LHCN-M2 (cell line): ENCODE measurements around the gene PRKG1. TPM values are rescaled to one million over a fixed set of nuclear protein-coding genes. Genes with fewer than 3 reads are reported as not detected.
"Not testable (repeated sequence)": the region's sequence is repeated elsewhere in the genome, so short reads cannot be mapped to it uniquely, and the experiment has no call there.

Experiments used
- DNase-seq: peaks from one replicate; pipeline ENCODE4 v3.0.0-alpha.2; 2012; ENCODE audit warnings: low read depth
- total RNA-seq: library from RNA; depleted of rRNA; stranded (reverse); fragments of >200 nt; gene quantifications from 2 replicates; pipeline ENCODE4 v1.2.3, GENCODE V29; 2014

Gene PRKG1
- total RNA-seq, 1 experiment from 2014 or later: 6.4 TPM

GRCh38 chr10:51981731-51982130, 907.4 kb downstream of the PRKG1 start:
- DNase-seq: no peak

DNA sequence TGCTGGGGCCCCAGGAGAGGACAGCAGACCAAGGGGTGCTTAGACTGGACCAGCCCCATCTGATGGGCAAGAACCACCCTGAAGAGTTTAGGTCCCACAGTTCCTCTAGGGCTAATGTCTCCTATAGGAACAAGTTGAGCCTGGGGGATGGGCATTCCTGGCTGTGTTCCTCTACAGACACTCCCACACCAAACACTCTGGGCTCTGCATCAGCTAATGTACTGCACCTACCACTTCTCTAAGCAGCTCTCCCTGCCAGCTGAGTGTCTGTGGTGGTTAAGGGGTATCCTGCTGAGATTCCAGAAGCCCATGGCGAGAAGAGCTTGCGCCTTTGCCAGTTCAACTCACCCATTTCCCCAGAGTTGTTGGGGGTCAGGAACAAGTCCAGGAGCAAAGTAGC, 909.2 kb downstream of the PRKG1 start:
- no peak for DNase-seq

GRCh38 chr10:51985336-51985735, 911.0 kb downstream of the PRKG1 start:
- DNase-seq: no peak

DNA sequence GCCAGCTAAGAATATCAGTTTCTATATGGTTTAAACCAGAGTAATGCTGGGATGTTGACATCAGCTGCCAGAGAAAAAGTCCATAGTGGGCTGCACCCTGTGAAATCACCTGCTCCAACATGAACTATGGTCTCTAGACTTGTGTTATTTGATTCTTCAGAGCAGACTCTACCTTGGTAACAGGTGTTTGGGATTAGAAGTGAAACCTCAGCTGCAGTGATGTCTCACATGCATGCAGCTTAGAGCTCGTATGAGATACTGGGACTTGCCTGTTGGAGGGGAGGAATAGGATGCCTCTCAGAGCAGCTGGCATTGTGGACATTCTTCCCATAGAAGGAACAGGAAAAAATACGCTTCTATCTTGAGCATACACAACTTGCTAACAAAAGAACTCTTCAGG, 912.2 kb downstream of the PRKG1 start:
- peak; percentile 17 for DNase-seq

GRCh38 chr10:51993475-51993874, 919.2 kb downstream of the PRKG1 start:
- no peak for DNase-seq

DNA sequence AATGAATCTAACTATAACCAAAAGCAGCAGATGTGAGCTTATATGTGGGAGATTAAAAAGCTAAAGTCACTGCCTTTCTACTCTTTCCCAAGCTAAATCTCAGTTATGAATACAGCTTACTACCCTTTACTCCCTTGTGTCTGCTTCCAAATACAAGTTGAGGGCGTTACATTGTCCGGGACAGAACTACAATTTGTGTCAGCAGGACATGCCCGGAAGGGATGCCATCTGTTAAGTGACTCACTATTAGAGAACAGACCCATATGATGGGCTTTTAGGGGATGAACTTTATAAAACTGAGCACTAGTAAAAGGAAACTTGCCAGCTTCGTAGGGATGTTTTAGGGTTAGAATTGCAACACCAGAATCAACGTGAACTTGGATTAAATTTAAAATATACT, 924.8 kb downstream of the PRKG1 start:
- peak; percentile 55 for DNase-seq

DNA sequence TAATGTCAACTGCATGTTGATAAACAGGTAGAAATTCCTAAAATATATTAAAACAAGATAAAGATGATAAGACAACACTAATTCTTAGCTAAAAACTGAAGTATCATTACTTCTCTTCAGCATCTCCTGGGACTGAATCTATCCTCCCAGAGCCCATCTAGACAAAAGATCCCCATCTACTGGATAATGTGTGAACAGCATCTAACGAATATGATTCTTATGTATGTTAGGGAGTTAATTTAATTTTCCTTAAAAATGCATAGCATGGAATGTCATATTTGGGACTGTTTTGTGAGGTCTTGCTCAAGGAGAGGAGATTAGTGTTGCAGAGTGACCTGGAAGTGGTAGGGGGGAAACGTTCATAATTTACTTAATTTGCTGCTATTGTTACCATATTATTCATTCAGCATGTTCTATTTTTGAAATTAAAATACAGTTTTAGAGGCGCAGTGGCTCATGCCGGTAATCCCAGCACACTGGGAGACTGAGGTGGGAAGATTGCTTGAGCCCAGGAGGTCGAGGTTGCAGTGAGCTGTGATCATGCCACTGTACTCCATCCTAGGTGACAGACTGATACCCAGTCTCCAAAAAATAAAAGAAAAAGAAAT, 930.2 kb downstream of the PRKG1 start:
- DNase-seq: peak; percentile 58

DNA sequence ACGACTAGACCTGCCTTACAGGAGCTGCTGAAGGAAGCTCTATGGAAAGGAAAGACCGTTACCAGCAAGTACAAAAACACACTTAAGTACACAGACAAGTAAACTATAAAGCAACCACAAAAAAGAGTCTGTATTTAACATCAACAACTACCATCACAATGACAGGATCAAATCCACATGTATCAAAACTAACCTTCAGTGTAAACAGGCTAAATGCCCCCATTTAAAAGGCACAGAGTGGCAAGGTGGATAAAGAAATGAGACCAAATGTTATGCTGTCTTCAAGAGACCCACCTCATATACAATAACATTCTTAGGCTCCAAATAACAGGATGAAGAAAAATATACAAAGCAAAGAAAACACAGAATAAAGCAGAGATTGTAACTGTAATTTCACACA, 932.8 kb downstream of the PRKG1 start:
- no peak for DNase-seq

DNA sequence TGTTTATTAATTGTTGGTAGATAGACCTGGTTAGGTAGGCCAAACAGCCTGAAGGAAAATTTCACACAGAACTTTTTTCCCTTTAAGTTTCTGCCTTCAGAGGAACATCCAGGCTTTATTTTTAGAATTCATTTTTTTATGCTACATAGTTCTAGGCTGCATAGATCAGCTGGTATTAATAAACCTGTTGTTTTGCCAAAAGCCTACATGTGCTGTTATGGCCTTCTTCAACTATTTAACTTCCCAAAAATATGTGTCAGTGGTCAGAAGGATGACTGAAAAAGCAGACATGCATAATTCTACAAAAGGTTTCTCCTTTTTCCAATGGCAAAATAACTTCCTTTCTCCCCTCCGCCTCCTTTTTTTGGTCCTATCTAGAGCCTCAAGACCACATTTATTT, 936.8 kb downstream of the PRKG1 start:
- DNase-seq: no peak

GRCh38 chr10:52019077-52019555, 944.8 kb downstream of the PRKG1 start:
- no peak for DNase-seq

GRCh38 chr10:52019656-52020055, 945.4 kb downstream of the PRKG1 start:
- no peak for DNase-seq

DNA sequence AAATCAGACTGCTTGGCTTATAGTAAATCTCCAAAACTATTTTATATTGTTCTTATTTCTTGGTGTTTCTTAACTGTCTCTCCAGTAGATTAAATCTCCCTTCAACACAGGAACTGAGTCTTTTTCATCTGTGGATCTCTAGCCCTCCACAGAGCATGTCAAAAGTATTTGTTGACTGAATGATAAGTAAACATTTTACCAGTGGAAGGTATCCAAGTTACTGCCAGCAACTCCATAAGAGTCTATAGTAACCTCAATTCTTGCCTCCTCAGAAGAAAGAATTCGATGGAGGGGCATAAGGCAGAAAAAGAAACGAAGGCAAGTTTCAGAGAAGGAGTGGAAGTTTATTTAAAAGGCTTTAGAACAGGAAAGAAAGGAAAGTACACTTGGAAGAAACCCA, 945.9 kb downstream of the PRKG1 start:
- no peak for DNase-seq

GRCh38 chr10:52020702-52021101, 946.4 kb downstream of the PRKG1 start:
- no peak for DNase-seq

DNA sequence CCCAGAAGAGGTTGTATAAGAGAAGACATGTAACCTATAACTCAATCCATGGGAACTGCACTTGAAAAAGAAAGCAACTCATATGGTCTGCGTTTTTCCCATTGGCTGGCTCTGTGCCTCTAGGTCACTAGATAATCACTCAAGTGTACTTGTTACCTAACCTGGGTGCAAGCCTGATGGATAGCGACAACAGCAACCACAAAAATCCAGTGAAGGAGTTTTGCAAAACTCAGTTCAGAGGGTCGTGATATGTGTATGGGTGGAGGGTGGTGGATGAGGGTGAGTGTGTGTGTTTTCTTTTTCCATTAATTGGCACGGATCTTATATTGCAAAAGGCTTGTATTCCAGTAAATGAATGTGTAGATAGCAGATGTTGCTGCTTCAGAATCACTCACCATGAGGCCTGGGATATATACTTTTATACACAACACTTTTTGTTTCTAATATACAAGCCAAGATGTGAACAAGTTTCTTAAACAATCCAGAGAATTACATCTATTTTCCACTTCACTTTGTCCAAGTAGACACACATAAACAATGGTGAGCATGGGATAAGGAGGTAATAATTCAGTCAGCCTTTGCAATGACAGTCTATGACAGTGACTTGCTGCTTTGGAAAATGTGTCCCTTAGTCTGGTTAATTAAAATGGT, 952.9 kb downstream of the PRKG1 start:
- DNase-seq: no peak

DNA sequence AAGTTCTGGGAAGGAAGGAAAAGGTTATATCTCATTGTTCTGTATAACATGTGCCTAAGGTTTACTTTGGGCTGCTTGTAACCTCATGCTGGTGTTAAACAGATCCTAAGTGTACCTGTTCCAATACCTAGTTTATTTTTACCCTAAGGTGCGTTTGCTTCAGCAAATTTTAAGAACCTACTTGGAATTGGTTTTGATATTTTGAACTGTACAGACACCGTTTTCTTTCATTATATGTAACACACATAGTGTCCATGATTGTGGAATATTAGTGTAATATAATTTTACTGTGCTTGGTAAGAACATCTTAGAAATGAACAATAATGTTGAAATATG, 954.2 kb downstream of the PRKG1 start:
- no peak for DNase-seq

DNA sequence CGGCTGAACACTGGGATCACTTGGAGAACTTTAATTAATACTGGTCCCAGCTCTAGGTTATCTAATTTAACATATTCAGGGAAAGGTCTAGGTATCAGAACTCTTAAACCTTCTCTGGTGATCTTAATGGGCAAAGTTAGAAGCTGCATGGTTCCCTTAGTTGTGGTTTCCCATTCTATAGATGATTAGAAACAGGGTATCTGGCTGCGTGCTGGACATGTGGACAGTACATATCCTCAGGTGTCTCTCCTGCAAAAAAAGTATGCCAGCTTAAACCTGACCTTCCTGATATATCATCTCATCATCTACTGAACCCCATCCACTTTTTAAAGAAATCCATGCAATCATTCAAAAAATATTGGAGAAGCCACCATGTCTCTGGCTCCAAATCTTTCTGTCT, 955.3 kb downstream of the PRKG1 start:
- no peak for DNase-seq

- no peak for DNase-seq
Measured at GRCh38 chr10:52030051-52030790, 955.9 kb downstream of the PRKG1 start.

GRCh38 chr10:52030975-52031374, 956.7 kb downstream of the PRKG1 start:
- no peak for DNase-seq

DNA sequence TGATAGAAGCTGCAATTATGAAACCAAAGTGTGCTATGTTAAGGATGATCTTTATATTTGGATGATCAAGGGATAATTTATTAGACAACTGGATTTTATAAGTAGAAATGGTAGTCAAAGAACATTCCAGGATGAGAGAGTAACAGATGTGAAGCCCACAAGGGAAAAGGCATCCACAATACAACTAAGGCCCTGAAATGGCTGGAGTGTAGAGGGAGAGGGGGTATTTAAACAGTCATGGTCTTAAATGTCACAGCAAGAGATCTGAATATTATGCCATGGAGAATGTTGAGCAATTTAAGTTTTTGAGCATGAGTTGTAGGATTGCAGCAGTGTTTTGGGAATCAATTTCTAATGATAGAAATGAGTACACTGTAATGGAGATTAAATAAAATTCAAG, 957.5 kb downstream of the PRKG1 start:
- DNase-seq: no peak

DNA sequence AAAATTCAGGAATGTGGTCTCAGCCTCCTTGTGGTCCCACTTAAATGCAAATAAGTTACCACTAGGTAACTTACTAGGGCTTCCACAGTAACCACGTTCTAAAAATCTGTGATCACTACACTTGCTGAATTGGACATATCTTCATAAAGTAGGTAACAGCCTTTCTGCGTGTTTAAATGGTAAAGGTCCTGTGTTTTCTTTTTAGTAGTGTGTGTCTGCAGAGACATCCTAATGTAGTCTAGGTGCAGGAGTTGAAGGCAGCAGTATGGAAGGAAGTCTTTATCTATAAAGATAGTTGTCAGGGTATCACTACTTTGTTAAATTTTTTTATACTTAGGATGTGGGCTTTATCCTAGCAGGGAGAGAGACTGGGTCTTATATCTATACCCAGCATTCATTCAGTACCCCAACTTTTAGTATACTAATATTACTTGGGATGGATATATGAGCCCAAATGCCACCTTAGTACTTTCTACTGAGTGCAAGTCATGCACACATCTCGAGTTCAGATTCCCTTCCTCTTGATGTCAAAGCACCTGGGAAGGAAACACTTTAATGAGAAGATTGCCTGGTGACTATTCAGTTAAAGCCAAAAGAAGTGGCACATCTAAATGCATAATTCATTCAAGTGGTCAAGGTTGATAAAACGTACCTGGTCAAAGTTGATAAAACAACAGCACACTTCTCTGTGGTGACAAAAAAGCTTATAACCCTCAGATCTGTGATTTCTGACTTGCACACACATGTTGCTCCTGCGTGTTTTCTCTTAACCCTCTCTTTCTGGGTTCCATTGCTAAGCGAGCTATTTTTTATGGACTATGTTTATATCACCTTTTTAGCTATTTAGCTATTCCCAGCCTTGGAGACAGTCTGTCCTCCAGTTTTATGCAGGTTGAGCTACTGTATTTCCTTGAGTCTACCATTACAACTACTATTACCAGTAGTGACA, 958.7 kb downstream of the PRKG1 start:
- no peak for DNase-seq

DNA sequence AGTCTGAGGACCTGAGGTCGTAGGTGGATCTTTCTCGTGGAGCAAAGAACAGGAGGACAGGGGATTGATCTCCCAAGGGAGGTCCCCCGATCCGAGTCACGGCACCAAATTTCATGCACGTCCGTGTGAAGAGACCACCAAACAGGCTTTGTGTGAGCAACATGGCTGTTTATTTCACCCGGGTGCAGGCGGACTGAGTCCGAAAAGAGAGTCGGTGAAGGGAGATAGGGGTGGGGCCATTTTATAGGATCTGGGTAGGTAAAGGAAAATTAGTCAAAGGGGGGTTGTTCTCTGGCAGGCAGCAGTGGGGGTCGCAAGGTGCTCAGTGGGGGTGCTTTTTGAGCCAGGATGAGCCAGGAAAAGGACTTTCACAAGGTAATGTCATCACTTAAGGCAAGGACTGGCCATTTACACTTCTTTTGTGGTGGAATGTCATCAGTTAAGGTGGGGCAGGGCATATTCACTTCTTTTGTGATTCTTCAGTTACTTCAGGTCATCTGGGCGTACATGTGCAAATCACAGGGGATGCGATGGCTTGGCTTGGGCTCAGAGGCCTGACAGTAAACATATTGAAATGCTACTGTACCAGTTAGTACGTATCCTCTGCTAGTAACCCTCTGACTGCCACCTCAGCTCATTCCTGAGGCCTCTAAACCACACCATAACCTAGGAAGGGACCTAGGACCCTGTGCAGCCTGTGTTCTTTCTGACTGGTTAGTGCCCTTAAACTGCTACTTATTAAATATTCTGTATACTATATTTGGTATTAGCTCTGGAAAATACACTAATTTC, 964.9 kb downstream of the PRKG1 start:
- DNase-seq: not testable (repeated sequence)
